ENCODE measurements around the gene PSMC1. TPM values are rescaled to one million over a fixed set of nuclear protein-coding genes. Genes with fewer than 3 reads are reported as not detected.

The PSMC1 gene
- total RNA-seq, 2 donors from 2014 or later: 108 to 122 TPM

DNA sequence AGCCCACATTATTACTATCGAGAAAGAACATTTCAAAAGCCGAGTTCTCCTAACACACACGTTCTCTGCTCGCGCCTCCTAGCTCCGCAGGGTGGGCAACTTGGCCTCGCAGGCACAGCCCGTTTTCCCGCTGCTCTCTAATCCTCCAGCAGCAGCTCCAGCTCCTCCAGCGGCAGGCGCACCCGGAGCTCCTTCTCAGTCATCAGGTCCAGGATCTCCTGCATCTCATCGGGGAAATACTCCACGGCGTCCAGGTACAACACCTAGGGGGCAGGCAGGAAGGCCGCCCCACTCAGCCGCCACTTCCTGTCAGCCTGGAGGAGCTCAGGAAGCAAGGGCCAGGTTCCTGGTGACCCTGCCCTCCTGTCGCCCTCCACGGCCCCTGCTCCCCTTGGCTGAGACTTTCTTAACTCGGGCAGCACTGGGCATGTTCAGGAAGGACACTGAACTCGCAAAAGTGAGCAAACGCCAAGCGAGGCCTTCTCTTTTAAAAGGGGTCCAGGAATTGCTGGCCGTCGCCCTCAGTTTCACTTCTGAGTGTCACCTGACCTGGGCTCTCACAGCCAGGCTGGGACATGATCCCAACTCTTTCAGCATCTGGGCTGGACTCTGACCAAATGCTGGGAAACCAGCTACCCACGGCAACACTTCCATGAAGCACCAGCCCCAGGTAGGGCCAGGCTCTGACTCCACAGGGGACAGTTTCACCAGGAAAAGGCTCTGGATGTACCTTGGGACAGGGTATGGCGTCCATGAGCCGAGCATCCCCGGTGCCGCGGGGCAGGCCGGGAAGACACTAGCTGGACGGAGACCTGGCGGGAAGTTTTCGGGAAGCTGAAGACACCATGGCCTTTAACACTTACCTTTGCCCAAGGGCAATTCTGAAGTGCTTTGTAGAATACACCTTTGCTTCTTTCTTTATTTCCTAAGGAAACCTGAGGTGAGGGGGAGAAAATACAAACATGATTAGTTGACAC lies 22.1 kb downstream of the PSMC1 start:
- Histone ChIP-seq H3K36me3 (ENCODE audit: control insufficient read depth, insufficient read depth, low read length) (peaks cover 29% of the 10 kb centered on the region), H3K4me1 (ENCODE audit: control insufficient read depth, insufficient read depth, low read length) (no peaks in the 10 kb centered on the region), H3K4me3 (ENCODE audit: low read length) (no peak overlapping the region), H3K9ac (ENCODE audit: extremely low read depth, low read length, poor library complexity, severe bottlenecking) (no peak overlapping the region), H3K9me3 (ENCODE audit: control insufficient read depth, low read length) (no peaks in the 10 kb centered on the region), H3K27ac (ENCODE audit: low read depth, low read length) (no peak overlapping the region), H3K27me3 (ENCODE audit: control insufficient read depth, insufficient read depth, low read length, poor library complexity, severe bottlenecking) (no peaks in the 10 kb centered on the region)
- H3K36me3 Mint-ChIP-seq (ENCODE audit: low read depth): peaks cover 59% of the 10 kb centered on the region
- peaks cover 4% of the 10 kb centered on the region for H3K4me1 Mint-ChIP-seq
- no peak overlapping the region for H3K4me3 Mint-ChIP-seq
- TF ChIP-seq, protein P1, sequence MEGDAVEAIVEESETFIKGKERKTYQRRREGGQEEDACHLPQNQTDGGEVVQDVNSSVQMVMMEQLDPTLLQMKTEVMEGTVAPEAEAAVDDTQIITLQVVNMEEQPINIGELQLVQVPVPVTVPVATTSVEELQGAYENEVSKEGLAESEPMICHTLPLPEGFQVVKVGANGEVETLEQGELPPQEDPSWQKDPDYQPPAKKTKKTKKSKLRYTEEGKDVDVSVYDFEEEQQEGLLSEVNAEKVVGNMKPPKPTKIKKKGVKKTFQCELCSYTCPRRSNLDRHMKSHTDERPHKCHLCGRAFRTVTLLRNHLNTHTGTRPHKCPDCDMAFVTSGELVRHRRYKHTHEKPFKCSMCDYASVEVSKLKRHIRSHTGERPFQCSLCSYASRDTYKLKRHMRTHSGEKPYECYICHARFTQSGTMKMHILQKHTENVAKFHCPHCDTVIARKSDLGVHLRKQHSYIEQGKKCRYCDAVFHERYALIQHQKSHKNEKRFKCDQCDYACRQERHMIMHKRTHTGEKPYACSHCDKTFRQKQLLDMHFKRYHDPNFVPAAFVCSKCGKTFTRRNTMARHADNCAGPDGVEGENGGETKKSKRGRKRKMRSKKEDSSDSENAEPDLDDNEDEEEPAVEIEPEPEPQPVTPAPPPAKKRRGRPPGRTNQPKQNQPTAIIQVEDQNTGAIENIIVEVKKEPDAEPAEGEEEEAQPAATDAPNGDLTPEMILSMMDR (conservative IDR thresholded peaks at IDR 0.05): no peak
- peak overlapping the region; percentile 46 for H3K27ac Mint-ChIP-seq
- 92 to 95% methylated on average over 25 to 35 of the region's 35 CpGs for WGBS, 2 experiments (ENCODE audit: insufficient coverage in 1 of 2, insufficient read length in 1 of 2)
- H3K9me3 Mint-ChIP-seq: no peaks in the 10 kb centered on the region
- DNase-seq: no peak
- H3K27me3 Mint-ChIP-seq (ENCODE audit: insufficient read depth): no peaks in the 10 kb centered on the region

DNA sequence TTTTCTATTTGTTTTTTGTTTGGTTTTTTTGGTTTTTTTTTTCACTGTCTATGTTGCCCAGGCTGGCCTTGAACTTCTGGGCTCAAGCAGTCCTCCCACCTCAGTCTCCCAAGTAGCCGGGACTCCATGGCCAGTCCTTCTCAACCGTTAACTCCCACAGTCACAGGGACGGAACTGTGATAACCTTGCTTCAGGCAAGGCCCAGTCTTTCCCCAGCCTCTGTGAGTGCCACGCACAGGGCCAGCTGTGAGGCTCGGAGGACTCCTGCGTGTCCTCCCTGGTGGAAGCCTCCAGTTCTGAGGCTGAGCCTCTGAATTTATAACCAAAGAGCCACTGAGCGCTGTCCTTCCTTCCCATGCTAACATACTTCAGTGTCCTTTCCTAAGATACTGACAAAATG lies 23.7 kb downstream of the PSMC1 start:
- H3K27ac ChIP-seq (ENCODE audit: low read depth, low read length): no peak overlapping the region
- H3K4me1 ChIP-seq (ENCODE audit: control insufficient read depth, insufficient read depth, low read length): no peaks in the 10 kb centered on the region
- no peaks in the 10 kb centered on the region for H3K27me3 ChIP-seq (ENCODE audit: control insufficient read depth, insufficient read depth, low read length, poor library complexity, severe bottlenecking)
- peaks cover 16% of the 10 kb centered on the region for H3K36me3 ChIP-seq (ENCODE audit: control insufficient read depth, insufficient read depth, low read length)
- H3K27ac Mint-ChIP-seq: no peak overlapping the region
- whole genome bisulfite sequencing, 2 experiments (ENCODE audit: insufficient coverage in 1 of 2, insufficient read length in 1 of 2): 89 to 90% methylated on average over 6 to 7 of the region's 7 CpGs
- no peaks in the 10 kb centered on the region for H3K9me3 ChIP-seq (ENCODE audit: control insufficient read depth, low read length)
- TF ChIP-seq, protein P1 (conservative IDR thresholded peaks at IDR 0.05): no peak
- H3K4me3 ChIP-seq (ENCODE audit: low read length): no peak overlapping the region
- no peak overlapping the region for H3K4me3 Mint-ChIP-seq
- no peaks in the 10 kb centered on the region for H3K27me3 Mint-ChIP-seq (ENCODE audit: insufficient read depth)
- no peak for DNase-seq
- H3K9ac ChIP-seq (ENCODE audit: extremely low read depth, low read length, poor library complexity, severe bottlenecking): no peak overlapping the region
- H3K4me1 Mint-ChIP-seq: peaks cover 4% of the 10 kb centered on the region
- no peaks in the 10 kb centered on the region for H3K9me3 Mint-ChIP-seq
- H3K36me3 Mint-ChIP-seq (ENCODE audit: low read depth): peaks cover 50% of the 10 kb centered on the region

DNA sequence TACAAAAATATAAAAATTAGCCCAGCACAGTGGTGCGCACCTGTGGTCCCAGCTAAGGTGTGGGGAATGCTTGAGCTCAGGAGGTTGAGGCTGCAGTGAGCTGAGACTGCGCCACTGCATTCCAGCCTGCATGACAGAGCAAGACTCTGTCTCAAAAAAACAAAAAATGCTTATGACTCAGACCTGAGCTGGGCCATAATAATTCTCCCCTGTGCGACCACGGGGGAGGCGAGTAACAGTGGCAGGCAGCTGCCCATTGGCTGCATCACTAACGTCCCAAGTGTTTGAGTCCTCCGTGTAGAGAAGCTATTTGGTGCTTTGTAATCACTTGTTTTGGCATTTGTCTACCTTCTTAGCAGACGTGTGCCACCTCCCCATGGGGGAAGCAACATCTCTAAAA lies 24.9 kb downstream of the PSMC1 start:
- no peaks in the 10 kb centered on the region for H3K27me3 ChIP-seq (ENCODE audit: control insufficient read depth, insufficient read depth, low read length, poor library complexity, severe bottlenecking)
- H3K4me1 Mint-ChIP-seq: peaks cover 4% of the 10 kb centered on the region
- H3K4me3 Mint-ChIP-seq: no peak overlapping the region
- H3K36me3 Mint-ChIP-seq (ENCODE audit: low read depth): peaks cover 51% of the 10 kb centered on the region
- DNase-seq: no peak
- no peaks in the 10 kb centered on the region for H3K27me3 Mint-ChIP-seq (ENCODE audit: insufficient read depth)
- no peak overlapping the region for H3K27ac ChIP-seq (ENCODE audit: low read depth, low read length)
- H3K9ac ChIP-seq (ENCODE audit: extremely low read depth, low read length, poor library complexity, severe bottlenecking): no peak overlapping the region
- WGBS, 2 experiments (ENCODE audit: insufficient coverage in 1 of 2, insufficient read length in 1 of 2): 92 to 95% methylated on average over 7 to 8 of the region's 8 CpGs
- H3K9me3 Mint-ChIP-seq: no peaks in the 10 kb centered on the region
- TF ChIP-seq, protein P1 (conservative IDR thresholded peaks at IDR 0.05): no peak
- no peaks in the 10 kb centered on the region for H3K4me1 ChIP-seq (ENCODE audit: control insufficient read depth, insufficient read depth, low read length)
- H3K27ac Mint-ChIP-seq: peak overlapping the region; percentile 39
- H3K4me3 ChIP-seq (ENCODE audit: low read length): no peak overlapping the region
- H3K9me3 ChIP-seq (ENCODE audit: control insufficient read depth, low read length): no peaks in the 10 kb centered on the region
- peaks cover 25% of the 10 kb centered on the region for H3K36me3 ChIP-seq (ENCODE audit: control insufficient read depth, insufficient read depth, low read length)
